HG03064 (cell line): ENCODE measurements around the gene GPR119.
"Not testable (repeated sequence)": the region's sequence is repeated elsewhere in the genome, so short reads cannot be mapped to it uniquely, and the experiment has no call there.

ENCODE experiments used
- ATAC-seq: cut with Tn5 transposase; IDR thresholded peaks from one replicate; pipeline ENCODE4 v1.9.1; 2021; ENCODE audit warnings: low read depth; ENCODE audit not compliant: unreplicated experiment

Gene GPR119

DNA sequence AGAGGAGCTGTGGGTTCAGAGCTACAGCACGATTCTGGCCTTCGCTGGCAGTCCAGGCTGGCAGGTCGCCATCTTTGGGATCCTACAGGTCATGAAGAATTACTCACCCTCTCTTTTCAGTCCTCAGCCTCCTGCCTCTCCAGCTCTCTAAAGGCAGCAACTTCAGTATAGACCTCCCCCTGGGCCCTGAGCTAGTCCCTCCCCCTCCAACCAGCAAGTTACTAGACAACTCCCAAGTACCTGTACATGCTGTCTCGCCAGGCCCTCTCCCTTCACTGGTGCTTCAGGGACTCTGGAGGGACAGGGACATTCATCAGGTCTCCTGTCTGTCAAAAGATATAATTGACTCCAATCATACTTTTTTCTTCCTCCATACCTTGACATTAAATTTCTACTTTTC is at the start of gene GPR119:
TSS of gene GPR119 (minus strand) at position 155 of the 400 bp plus-strand sequence. CDS start 227 bp downstream, outside the sequence.
- no peak for ATAC-seq

DNA sequence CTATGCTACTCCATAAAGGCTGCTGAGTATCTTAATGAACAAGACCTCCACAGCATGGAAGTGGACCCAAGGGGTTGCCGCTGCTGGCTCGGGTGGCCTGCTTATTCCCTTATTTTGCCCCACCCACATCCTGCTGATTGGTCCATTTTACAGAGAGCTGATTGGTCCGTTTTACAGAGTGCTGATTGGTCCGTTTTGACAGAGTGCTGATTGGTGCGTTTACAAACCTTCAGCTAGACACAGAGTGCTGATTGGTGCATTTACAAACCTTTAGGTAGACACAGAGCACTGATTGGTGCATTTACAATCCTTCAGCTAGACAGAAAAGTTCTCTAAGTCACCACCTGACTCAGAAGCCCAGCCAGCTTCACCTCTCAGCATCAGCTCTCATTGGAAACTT is 43.8 kb upstream of the GPR119 start:
- ATAC-seq = not testable (repeated sequence)

DNA sequence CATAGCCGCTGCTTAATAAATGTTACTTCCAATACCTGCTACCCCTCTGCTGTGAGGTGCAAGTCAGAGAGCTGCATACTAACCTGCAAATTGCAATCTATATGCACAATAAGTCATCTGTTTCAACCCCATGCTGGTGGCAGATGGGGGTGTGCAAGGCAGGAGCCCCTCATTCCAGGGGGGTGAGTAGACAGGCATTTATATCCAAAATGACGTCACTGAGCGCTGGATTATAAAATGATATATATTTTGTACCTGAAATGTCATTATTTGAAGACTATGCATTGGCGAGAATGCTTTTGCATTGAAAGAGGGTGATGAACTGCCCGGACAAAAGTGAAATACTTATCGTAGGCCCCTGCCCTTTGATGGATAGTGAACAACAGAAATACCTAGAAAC is 41.1 kb upstream of the GPR119 start:
- no peak for ATAC-seq

GRCh38 chrX:130419263-130419662 is 33.8 kb upstream of the GPR119 start:
- no peak for ATAC-seq

DNA sequence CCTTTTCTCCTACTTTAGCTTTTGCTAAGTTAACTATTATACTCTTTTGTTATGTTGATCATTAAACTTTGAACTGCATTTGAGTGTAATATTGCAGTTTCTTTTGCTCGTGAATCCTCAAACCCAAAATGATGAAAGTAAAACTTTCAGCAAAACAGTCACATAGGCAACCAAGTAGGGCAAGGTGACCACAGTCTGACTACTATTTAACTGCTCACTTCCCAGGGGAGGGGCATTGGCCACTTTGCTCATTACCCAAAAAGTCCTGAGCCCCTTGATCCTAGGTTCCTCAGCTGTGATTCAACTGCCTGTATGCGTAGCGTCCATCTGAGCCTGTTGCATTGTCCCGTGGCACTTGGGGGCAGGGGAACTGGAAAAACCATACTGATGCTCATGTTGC is 33.3 kb upstream of the GPR119 start:
- no peak for ATAC-seq

DNA sequence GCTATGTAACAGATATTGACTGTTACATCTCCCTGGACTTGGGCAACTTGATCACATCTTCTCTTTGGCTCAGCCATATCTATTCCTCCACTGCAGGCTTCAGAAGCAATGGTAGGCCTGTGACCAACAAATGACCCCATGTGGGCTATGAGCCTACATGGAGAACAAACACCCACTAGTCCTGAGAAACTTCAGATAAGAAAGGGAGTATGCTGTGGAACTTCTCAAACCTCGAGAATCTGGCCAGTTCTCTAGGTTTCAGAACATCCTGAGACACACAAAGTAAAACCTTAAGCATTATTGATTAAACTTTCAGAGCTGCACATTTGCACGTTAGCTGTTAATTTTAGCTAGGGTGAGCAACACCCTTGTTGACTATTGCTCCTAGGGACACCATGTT is 32.6 kb upstream of the GPR119 start:
- ATAC-seq = no peak

DNA sequence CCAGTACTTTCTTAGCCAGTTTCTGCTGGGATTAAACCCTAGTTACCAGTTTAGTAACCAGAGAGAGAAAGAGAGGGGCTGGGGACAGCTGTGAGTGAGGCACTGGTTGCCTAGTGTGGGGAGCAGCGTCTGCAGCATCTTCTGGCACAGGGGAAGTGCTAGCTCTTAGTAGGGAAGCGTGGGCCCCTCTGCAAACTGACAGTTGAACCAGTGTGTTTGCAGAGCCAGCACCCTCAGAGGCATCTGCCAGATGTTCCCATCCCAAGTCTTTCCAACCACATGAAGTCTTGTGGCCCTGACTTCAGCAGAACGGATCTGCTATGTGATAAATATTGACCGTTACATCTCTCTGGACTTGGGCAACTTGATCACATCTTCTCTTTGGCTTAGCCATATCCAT is 31.3 kb upstream of the GPR119 start:
- no peak for ATAC-seq

- ATAC-seq = no peak
Observed at GRCh38 chrX:130415201-130415600, 29.7 kb upstream of the GPR119 start.

DNA sequence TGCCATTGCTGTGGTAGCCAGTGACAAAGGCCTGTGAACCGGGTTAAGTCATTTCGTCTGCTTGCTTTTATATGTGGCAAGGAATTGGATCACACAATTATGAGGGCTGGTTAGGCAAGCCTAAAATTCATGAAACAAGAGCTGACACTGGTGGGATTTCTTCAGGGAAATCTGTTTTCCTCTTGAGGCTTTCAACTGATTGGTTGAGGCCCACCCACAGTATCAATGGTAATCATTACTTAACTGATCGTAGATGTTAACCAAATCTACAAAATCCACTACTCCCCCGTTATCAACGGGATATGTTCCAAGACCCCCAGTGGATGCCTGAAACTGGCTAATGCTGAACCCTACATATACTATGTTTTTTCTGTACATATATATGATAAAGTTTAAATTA is 29.3 kb upstream of the GPR119 start:
- no peak for ATAC-seq

- ATAC-seq = no peak
Observed at GRCh38 chrX:130413415-130413814, 27.9 kb upstream of the GPR119 start.

DNA sequence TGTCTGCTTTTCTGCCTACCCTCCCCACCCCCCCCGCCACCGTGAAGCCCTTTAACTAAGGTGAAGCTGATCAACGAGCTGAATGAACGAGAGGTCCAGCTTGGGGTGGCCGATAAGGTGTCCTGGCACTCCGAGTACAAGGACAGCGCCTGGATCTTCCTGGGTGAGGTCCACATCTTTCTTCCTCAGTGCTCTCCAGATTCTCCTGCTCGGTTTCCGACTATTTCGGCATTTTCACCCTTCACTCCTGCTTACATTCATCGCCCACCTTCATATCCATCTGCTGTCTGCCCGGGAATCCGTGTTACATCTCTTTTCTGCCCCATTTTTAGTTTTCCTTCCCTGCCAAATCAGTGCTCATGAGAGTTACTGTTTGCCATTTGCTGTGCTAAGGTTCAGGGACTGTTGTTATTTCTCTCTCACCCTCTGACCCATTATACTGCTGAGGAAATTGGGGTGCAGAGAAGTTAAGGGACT is 16.8 kb upstream of the GPR119 start:
- ATAC-seq = peak; percentile 7

DNA sequence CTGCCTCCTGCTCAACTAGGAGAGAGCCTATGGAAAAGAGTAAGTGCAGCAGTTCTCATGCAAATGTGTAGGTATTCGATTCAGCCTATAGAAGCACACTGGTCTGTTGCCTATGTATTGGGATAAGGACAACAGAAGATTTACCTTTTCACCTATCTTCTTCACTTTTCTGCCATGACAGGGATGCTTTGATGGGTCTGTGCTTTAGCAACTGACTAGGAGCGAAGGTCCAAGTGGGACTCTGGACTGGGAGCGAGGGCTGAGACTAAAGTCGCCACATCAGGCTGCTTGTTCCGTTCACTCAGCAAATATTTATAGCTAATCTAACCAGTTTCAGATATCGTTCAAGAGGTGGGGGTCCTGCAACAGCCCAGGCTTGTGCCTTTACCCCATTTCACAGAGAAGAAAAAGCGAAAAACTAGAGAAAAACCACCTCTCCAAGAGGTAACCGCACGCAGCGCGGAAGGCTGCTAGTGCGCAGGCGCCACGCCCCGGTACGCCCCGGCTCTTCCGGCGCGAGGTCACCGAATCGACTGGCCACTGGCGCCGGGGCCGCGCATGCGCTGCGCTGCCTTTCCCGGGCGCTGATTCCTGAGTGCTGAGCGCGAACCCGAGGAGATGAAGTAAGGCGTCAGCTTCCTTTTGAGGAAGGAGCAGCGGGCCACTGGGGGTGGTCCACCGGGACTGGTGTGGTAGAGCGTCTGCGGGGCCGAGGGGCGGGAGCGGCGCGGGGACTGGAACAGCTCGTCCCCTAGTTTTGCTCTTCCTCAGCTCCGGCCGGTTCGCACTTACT is 16.1 kb upstream of the GPR119 start, which contains the start of gene RBMX2:
TSS of gene RBMX2 (plus strand) at position 573 of the 793 bp plus-strand sequence. CDS start at position 619, 46 bp downstream.
- ATAC-seq = peak; percentile 94

GRCh38 chrX:130395341-130395740 is 9.9 kb upstream of the GPR119 start:
- ATAC-seq = no peak

GRCh38 chrX:130393451-130394074 is 8.1 kb upstream of the GPR119 start:
- no peak for ATAC-seq

DNA sequence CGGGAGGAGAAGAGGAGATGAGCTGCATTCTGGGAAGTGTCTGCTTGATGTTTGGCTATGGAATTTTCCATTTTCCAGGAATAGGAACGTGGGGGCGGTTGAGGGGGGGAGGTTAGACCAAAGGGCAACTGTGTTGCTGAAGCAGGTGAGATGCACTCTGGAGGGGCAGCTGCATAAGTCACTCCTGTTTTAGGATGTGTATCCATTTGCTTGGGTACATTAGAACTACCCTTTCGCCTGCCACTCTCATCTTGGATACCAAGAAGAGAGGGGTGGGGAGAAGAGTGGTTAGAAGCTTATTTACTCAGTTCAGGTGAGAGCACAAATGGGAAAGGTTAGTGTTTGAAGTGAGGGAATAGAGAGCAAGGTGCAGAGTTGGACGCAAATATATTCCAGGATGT is 934 bp upstream of the GPR119 start:
- no peak for ATAC-seq

DNA sequence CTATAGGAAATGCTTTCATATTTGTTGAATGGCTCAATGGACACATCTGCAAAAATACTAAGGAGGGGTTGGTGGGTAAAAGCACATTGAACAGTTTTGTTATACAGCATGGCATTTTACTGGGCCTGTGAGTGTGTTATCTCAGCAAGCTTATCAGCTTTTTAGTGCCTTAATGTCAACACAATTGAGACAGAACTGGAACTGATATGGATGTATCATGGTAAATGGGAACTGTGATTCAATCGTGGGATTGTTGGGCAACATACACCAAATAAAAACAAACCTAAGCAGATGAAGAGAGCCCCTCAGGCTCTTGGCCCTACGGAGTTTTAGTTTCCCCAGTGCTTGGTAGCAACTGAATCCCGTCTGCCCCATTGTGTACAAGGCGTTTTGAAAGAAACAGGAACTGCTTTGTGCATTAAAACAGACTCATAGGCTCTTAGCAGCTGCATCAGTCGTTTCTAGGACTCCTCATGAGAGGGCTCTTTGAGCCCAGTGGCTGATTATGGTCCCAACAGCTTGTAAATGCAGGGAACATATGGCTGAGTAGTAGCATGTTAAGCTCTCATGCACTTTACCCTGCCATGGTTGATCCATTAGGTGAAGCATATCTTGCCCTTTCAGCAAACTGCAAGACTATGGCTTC is 7.3 kb downstream of the GPR119 start:
- no peak for ATAC-seq

GRCh38 chrX:130376077-130376476 is 9.4 kb downstream of the GPR119 start:
- ATAC-seq = no peak

DNA sequence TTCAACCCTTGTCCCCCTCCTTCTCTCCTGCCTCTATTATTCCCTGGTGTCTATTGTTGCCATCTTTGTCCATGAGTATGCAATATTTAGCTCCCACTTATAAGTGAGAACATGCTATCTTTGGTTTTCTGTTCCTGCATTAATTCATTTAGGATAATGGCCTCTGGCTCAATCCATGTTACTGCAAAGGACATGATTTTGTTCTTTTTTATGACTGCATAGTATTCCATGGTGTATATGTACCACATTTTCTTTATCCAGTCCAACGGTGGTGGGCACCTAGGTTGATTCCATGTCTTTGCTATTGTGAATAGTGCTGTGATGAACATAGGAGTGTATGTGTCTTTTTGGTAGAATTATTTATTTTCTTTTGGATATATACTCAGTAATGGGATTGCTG is 33.4 kb downstream of the GPR119 start:
- not testable (repeated sequence) for ATAC-seq

GRCh38 chrX:130351567-130351966 is 33.9 kb downstream of the GPR119 start:
- ATAC-seq = no peak

DNA sequence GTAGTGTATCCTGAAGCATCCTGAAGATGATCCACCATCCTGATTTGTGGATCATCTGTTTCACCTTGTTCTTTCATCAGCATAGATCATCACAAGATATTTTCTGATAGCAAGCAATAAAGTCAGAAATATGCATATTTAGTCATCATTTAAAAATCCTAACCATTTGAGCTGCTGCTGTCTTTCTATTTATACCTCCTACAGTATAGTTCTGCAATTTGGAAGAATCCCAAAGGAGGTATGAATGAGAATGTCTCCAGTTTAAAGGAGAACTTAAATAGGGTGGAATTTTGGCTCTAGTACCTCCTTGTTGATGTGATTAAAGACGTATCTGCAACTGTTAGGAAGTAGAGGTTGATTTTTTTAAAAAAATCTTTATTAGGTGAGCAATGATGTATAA is 38.2 kb downstream of the GPR119 start:
- no peak for ATAC-seq

GRCh38 chrX:130343411-130343810 is 42.1 kb downstream of the GPR119 start:
- no peak for ATAC-seq
